KMS-11 (cell line): Measurements from ENCODE around the gene DCAKD.

Source experiments
- H2AFZ ChIP-seq: fragments of 200-600 bp; sonication (generic); 2 replicates; pipeline ENCODE4 v1.6.1; 2016; ENCODE audit warnings: antibody characterized with exemption, mixed run types, low read depth
- H3K27ac ChIP-seq: fragments of 200-600 bp; sonication (generic); 2 replicates; pipeline ENCODE4 v1.6.1; 2016; ENCODE audit warnings: mild to moderate bottlenecking, mixed run types
- H3K27me3 ChIP-seq: fragments of 200-600 bp; sonication (generic); 2 replicates; pipeline ENCODE4 v1.6.1; 2017; ENCODE audit warnings: mild to moderate bottlenecking, low read depth, mixed run types, moderate library complexity; ENCODE audit not compliant: insufficient read depth
- H3K36me3 ChIP-seq: fragments of 200-600 bp; sonication (generic); 2 replicates; pipeline ENCODE4 v1.6.1; 2017; ENCODE audit warnings: mild to moderate bottlenecking, mixed run types; ENCODE audit not compliant: insufficient read depth
- H3K4me1 ChIP-seq: fragments of 200-600 bp; sonication (generic); 2 replicates; pipeline ENCODE4 v1.6.1; 2016; ENCODE audit warnings: mild to moderate bottlenecking, low read depth, mixed run types; ENCODE audit not compliant: poor library complexity, severe bottlenecking
- H3K4me2 ChIP-seq: fragments of 200-600 bp; sonication (generic); 2 replicates; pipeline ENCODE4 v1.7.0; 2016; ENCODE audit warnings: mild to moderate bottlenecking, mixed run types
- H3K4me3 ChIP-seq: fragments of 200-600 bp; sonication (generic); IDR thresholded peaks from 2 replicates; pipeline ENCODE4 v1.6.1; 2017; ENCODE audit warnings: low read depth, low read length, mixed read lengths; ENCODE audit not compliant: insufficient read depth
- H3K79me2 ChIP-seq: fragments of 200-600 bp; sonication (generic); 2 replicates; pipeline ENCODE4 v1.6.1; 2016; ENCODE audit warnings: low read depth, mixed run types; ENCODE audit not compliant: insufficient read depth
- H3K9ac ChIP-seq: fragments of 200-600 bp; sonication (generic); 2 replicates; pipeline ENCODE4 v1.6.1; 2016; ENCODE audit warnings: mild to moderate bottlenecking, mixed run types
- H4K20me1 ChIP-seq: fragments of 200-600 bp; sonication (generic); 2 replicates; pipeline ENCODE4 v1.6.1; 2016; ENCODE audit warnings: mild to moderate bottlenecking, mixed run types; ENCODE audit not compliant: insufficient read depth
- CTCF ChIP-seq: fragments of 200-600 bp; sonication (generic); conservative IDR thresholded peaks from 2 replicates; pipeline ENCODE4 v1.6.1; 2017; ENCODE audit warnings: low read depth, mild to moderate bottlenecking, antibody characterized with exemption, low read length, moderate library complexity, mixed read lengths

The DCAKD gene

DNA sequence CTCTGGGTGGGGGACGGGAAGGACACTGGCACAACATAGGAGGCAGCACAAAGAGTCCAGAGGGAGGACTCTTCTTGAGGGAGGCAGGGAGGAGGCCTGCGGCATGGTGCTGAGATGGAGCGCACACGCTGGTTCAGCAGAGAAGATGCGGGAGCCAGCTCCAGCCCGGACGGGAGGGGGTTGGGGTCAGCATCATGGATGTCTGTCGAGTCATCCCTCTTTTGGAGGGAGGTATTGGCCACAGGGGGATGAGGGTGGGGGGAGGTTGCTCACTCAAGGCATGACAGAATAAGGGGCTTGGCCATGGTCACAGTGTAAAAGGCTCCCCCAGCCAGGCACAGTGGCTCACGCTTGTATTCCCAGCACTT is 19.3 kb downstream of the DCAKD start:
- H3K27me3 ChIP-seq, result no peaks in the 10 kb centered on the region
- H3K4me3 ChIP-seq, result no peak overlapping the region
- H3K36me3 ChIP-seq, result no peaks in the 10 kb centered on the region
- no peaks in the 10 kb centered on the region for H3K4me1 ChIP-seq
- no peak overlapping the region for H3K27ac ChIP-seq
- H3K4me2 ChIP-seq, result no peak overlapping the region
- no peak for TF ChIP-seq CTCF
- no peak overlapping the region for H2AFZ ChIP-seq
- H3K9ac ChIP-seq, result no peak overlapping the region
- H3K79me2 ChIP-seq, result no peaks in the 10 kb centered on the region
- H4K20me1 ChIP-seq, result no peaks in the 10 kb centered on the region

DNA sequence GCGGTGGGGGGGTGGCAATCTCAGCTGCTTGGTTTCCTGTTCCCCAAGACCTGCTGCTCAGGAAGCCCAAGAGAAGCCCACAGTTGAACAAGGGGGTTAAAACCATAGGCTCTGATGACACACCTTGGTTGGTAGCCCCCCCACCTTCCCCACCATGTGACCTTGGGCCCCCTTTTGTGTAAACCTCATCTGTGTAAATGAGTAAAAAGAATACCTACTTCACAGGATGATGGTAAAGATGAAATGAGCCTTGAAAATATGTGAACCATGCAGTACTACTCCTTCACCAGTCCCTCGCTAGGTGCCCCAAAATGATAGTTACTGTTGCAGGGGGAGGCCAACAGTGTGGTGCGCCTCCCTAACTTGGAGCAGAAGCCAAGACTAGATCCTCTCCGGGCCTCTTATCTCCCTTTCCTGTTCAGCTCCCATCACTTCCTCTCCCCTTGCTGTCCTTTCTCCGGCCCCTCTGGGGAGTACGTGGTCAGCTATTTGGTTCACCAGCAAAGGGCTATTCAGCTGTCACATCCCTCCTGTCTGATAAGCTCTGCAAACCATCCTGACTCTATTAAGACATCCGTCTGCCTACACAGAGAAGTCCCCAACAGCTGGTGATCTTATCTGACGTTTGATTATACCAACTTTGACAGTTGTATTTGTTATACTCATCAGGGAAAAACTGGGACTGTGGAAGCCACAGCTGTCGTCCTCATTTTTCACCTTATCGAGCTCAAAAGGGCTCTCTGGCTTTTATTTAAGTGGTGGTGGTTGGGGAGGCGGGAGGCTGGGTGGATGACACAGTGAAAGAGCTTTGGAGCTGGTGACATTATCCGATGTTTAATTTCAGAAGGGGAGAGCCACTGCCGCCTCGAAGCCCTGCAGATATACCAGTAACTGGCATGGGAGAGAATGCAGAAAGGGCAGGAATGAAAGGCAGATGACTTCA is 19.9 kb downstream of the DCAKD start:
- Histone ChIP-seq H3K4me3 (no peak overlapping the region), H3K9ac (no peak overlapping the region), H2AFZ (no peak overlapping the region), H3K4me1 (no peaks in the 10 kb centered on the region), H3K79me2 (no peaks in the 10 kb centered on the region), H3K27me3 (no peaks in the 10 kb centered on the region), H4K20me1 (no peaks in the 10 kb centered on the region), H3K27ac (no peak overlapping the region), H3K36me3 (no peaks in the 10 kb centered on the region), H3K4me2 (no peak overlapping the region)
- TF ChIP-seq CTCF, result no peak

- no peak overlapping the region for H3K4me3 ChIP-seq
- H3K27me3 ChIP-seq, result no peaks in the 10 kb centered on the region
- no peak overlapping the region for H3K9ac ChIP-seq
- no peak overlapping the region for H3K27ac ChIP-seq
- H3K36me3 ChIP-seq, result no peaks in the 10 kb centered on the region
- no peaks in the 10 kb centered on the region for H3K79me2 ChIP-seq
- no peak for TF ChIP-seq CTCF
- no peak overlapping the region for H2AFZ ChIP-seq
- H4K20me1 ChIP-seq, result no peaks in the 10 kb centered on the region
- no peaks in the 10 kb centered on the region for H3K4me1 ChIP-seq
- no peak overlapping the region for H3K4me2 ChIP-seq
Observed at GRCh38 chr17:45030733-45031132, 20.7 kb downstream of the DCAKD start.

DNA sequence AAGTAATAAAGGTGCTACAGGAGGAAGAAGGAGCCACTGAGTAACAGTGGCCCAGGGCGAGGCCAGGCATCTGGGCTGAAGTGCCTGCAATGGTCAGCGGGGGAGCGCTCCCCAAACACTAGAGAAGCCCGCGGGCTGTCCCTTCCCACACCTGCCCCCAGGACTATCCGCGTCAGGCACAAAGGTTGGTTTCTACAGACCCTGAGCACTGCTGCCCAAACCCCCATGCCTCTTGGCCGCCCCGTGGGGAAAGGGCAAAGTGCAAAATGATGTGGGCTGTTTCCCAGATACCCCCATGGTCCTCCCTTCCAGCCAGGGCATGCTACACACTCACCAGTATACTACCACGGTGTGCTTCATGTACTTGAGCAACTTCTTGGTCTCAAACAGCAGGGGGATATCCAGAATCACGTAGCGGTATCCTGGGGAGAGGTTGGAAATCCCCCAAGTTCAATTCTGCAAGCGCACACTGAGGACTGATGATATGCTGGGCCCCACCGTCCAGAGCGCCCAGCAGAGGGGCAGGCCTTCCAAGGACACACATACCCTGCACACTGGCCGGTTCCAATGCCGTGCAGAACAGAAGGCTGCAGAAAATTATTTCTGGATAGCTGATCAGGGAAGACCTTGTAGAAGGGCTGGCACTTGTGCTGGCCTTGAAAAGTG is 21.5 kb downstream of the DCAKD start:
- Histone ChIP-seq H3K4me1 (no peaks in the 10 kb centered on the region), H4K20me1 (no peaks in the 10 kb centered on the region), H3K4me3 (no peak overlapping the region), H3K9ac (no peak overlapping the region), H3K36me3 (no peaks in the 10 kb centered on the region), H3K4me2 (no peak overlapping the region), H3K27me3 (no peaks in the 10 kb centered on the region), H3K79me2 (no peaks in the 10 kb centered on the region), H2AFZ (no peak overlapping the region), H3K27ac (no peak overlapping the region)
- TF ChIP-seq CTCF, result no peak
